ENCODE results near the gene ST3GAL6.

ST3GAL6 gene

GRCh38 chr3:98730886-98731537, 32.1 kb upstream of the ST3GAL6 start:
- Histone ChIP-seq H3K27me3 (replicated peaks; ENCODE audit: insufficient read depth, low read length) (no peaks in the 10 kb centered on the region), H3K4me3 (ENCODE audit: low read length) (no peak overlapping the region), H3F3A (ENCODE audit: insufficient read depth, low read length) (peaks cover 30% of the 10 kb centered on the region), H3K4me1 (ENCODE audit: low read length) (peaks cover 29% of the 10 kb centered on the region), H3K79me2 (ENCODE audit: low read length) (peaks cover 65% of the 10 kb centered on the region), H3K9ac (ENCODE audit: low read length) (peak overlapping the region; percentile 97; the same call in 1 of the 2 replicates), H3K4me2 (ENCODE audit: low read depth, low read length) (peak overlapping the region; percentile 91), H2AFZ (ENCODE audit: low read length) (no peak overlapping the region), H3K27ac (ENCODE audit: low read length) (peak overlapping the region; percentile 91; the same call in 1 of the 2 replicates), H3K9me2 (replicated peaks; ENCODE audit: insufficient read depth, low read length) (no peaks in the 10 kb centered on the region), H3K36me3 (replicated peaks; ENCODE audit: insufficient read depth, low read length) (no peaks in the 10 kb centered on the region), H4K20me1 (ENCODE audit: insufficient read depth, low read length) (no peaks in the 10 kb centered on the region), H3K9me3 (replicated peaks; ENCODE audit: insufficient read depth, low read length) (no peaks in the 10 kb centered on the region)
- DNase-seq = no peak
- TF ChIP-seq EZH2phosphoT487 (IDR thresholded peaks at IDR 0.05; ENCODE audit: low read length) (no peak), EZH2 (optimal IDR thresholded peaks at IDR 0.05; ENCODE audit: low read depth, low read length) (no peak), CTCF (IDR thresholded peaks at IDR 0.05; ENCODE audit: low read length) (no peak)

GRCh38 chr3:98731720-98732285, 31.3 kb upstream of the ST3GAL6 start:
- H3K4me2 ChIP-seq (ENCODE audit: low read depth, low read length) = peak overlapping the region; percentile 91
- H3K27me3 ChIP-seq (replicated peaks; ENCODE audit: insufficient read depth, low read length) = no peaks in the 10 kb centered on the region
- peak overlapping the region; percentile 97 for H3K9ac ChIP-seq (ENCODE audit: low read length)
- H3K9me3 ChIP-seq (replicated peaks; ENCODE audit: insufficient read depth, low read length) = no peaks in the 10 kb centered on the region
- H4K20me1 ChIP-seq (ENCODE audit: insufficient read depth, low read length) = no peaks in the 10 kb centered on the region
- H3K9me2 ChIP-seq (replicated peaks; ENCODE audit: insufficient read depth, low read length) = no peaks in the 10 kb centered on the region
- peak; percentile 82 for DNase-seq
- no peaks in the 10 kb centered on the region for H3K36me3 ChIP-seq (replicated peaks; ENCODE audit: insufficient read depth, low read length)
- H3K4me1 ChIP-seq (ENCODE audit: low read length) = peaks cover 37% of the 10 kb centered on the region
- H3K79me2 ChIP-seq (ENCODE audit: low read length) = peaks cover 73% of the 10 kb centered on the region
- H3F3A ChIP-seq (ENCODE audit: insufficient read depth, low read length) = peaks cover 37% of the 10 kb centered on the region
- peak overlapping the region; percentile 91; the same call in 1 of the 2 replicates for H3K27ac ChIP-seq (ENCODE audit: low read length)
- H3K4me3 ChIP-seq (ENCODE audit: low read length) = peak overlapping the region; percentile 93
- TF ChIP-seq EZH2 (optimal IDR thresholded peaks at IDR 0.05; ENCODE audit: low read depth, low read length) (no peak), EZH2phosphoT487 (IDR thresholded peaks at IDR 0.05; ENCODE audit: low read length) (no peak), CTCF (IDR thresholded peaks at IDR 0.05; ENCODE audit: low read length) (no peak)
- peak overlapping the region; percentile 75 for H2AFZ ChIP-seq (ENCODE audit: low read length)

- peaks cover 37% of the 10 kb centered on the region for H3F3A ChIP-seq (ENCODE audit: insufficient read depth, low read length)
- no peaks in the 10 kb centered on the region for H3K9me2 ChIP-seq (replicated peaks; ENCODE audit: insufficient read depth, low read length)
- H3K4me1 ChIP-seq (ENCODE audit: low read length) = peaks cover 43% of the 10 kb centered on the region
- H3K79me2 ChIP-seq (ENCODE audit: low read length) = peaks cover 80% of the 10 kb centered on the region
- TF ChIP-seq EZH2phosphoT487 (IDR thresholded peaks at IDR 0.05; ENCODE audit: low read length) = no peak
- TF ChIP-seq EZH2 (optimal IDR thresholded peaks at IDR 0.05; ENCODE audit: low read depth, low read length) = no peak
- TF ChIP-seq CTCF (IDR thresholded peaks at IDR 0.05; ENCODE audit: low read length) = no peak
- peak overlapping the region; percentile 91 for H3K4me2 ChIP-seq (ENCODE audit: low read depth, low read length)
- H3K27me3 ChIP-seq (replicated peaks; ENCODE audit: insufficient read depth, low read length) = no peaks in the 10 kb centered on the region
- peak overlapping the region; percentile 93 for H3K4me3 ChIP-seq (ENCODE audit: low read length)
- no peaks in the 10 kb centered on the region for H3K9me3 ChIP-seq (replicated peaks; ENCODE audit: insufficient read depth, low read length)
- H3K36me3 ChIP-seq (replicated peaks; ENCODE audit: insufficient read depth, low read length) = no peaks in the 10 kb centered on the region
- DNase-seq = peak; percentile 36
- H2AFZ ChIP-seq (ENCODE audit: low read length) = peak overlapping the region; percentile 75; the same call in 1 of the 2 replicates
- H4K20me1 ChIP-seq (ENCODE audit: insufficient read depth, low read length) = no peaks in the 10 kb centered on the region
- peak overlapping the region; percentile 97 for H3K9ac ChIP-seq (ENCODE audit: low read length)
- H3K27ac ChIP-seq (ENCODE audit: low read length) = peak overlapping the region; percentile 91
These were observed 30.7 kb upstream of the ST3GAL6 start for GRCh38 chr3:98732286-98733052.

Measured in MM.1S (cell line).